SK-N-SH (cell line): Measurements from ENCODE around the gene GRAMD2B.

ENCODE experiments used
- EP300 ChIP-seq, 2 experiments: IDR thresholded peaks; 2 replicates each; pipeline versions ENCODE4 v1.4.0 to v1.6.1; 2012; ENCODE audit warnings: borderline replicate concordance in 1 of 2, low read depth in 1 of 2, low read length in 1 of 2
- EZH2phosphoT487 ChIP-seq: fragments of 200-600 bp; sonication (generic); IDR thresholded peaks from 2 replicates; pipeline ENCODE4 v1.6.1; 2017; ENCODE audit warnings: low read depth, mixed run types, mild to moderate bottlenecking, antibody characterized with exemption, moderate library complexity, borderline replicate concordance
- JUND ChIP-seq: IDR thresholded peaks from 2 replicates; pipeline ENCODE4 v1.4.0; 2012
- MXI1 ChIP-seq: IDR thresholded peaks from 2 replicates; pipeline ENCODE4 v1.6.1; 2012; ENCODE audit warnings: mild to moderate bottlenecking, low read depth, low read length, improper control_type of control experiment
- NFIC ChIP-seq: IDR thresholded peaks from 2 replicates; pipeline ENCODE4 v1.4.0; 2012; ENCODE audit warnings: borderline replicate concordance
- POLR2AphosphoS5 ChIP-seq: IDR thresholded peaks from 2 replicates; pipeline ENCODE4 v1.6.1; 2012; ENCODE audit warnings: low read depth, low read length
- RFX5 ChIP-seq: IDR thresholded peaks from 2 replicates; pipeline ENCODE4 v1.6.1; 2012; ENCODE audit warnings: mild to moderate bottlenecking, improper control_type of control experiment, low read length
- SIN3A ChIP-seq: IDR thresholded peaks from 2 replicates; pipeline ENCODE4 v1.6.1; 2012; ENCODE audit warnings: low read depth, mild to moderate bottlenecking, low read length, moderate library complexity, borderline replicate concordance
- TF ChIP-seq, protein P1 (sequence below): IDR thresholded peaks from 2 replicates; pipeline ENCODE4 v1.4.0; 2012; ENCODE audit warnings: low read depth
- TF ChIP-seq, protein P2 (sequence below): fragments of 200-600 bp; sonication (generic); IDR thresholded peaks from 2 replicates; pipeline ENCODE4 v1.6.1; 2017; ENCODE audit warnings: antibody characterized with exemption, mild to moderate bottlenecking, moderate library complexity

GRCh38 chr5:126513703-126514102, 90.5 kb downstream of the GRAMD2B start:
- no peak for TF ChIP-seq POLR2AphosphoS5
- TF ChIP-seq, protein P1, sequence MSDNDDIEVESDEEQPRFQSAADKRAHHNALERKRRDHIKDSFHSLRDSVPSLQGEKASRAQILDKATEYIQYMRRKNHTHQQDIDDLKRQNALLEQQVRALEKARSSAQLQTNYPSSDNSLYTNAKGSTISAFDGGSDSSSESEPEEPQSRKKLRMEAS, result no peak
- TF ChIP-seq, protein P2, sequence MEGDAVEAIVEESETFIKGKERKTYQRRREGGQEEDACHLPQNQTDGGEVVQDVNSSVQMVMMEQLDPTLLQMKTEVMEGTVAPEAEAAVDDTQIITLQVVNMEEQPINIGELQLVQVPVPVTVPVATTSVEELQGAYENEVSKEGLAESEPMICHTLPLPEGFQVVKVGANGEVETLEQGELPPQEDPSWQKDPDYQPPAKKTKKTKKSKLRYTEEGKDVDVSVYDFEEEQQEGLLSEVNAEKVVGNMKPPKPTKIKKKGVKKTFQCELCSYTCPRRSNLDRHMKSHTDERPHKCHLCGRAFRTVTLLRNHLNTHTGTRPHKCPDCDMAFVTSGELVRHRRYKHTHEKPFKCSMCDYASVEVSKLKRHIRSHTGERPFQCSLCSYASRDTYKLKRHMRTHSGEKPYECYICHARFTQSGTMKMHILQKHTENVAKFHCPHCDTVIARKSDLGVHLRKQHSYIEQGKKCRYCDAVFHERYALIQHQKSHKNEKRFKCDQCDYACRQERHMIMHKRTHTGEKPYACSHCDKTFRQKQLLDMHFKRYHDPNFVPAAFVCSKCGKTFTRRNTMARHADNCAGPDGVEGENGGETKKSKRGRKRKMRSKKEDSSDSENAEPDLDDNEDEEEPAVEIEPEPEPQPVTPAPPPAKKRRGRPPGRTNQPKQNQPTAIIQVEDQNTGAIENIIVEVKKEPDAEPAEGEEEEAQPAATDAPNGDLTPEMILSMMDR, result no peak
- no peak for TF ChIP-seq EP300 (IDR thresholded peaks at IDR 0.05; ENCODE audit: borderline replicate concordance in 1 of 2, low read depth in 1 of 2, low read length in 1 of 2)
- no peak for TF ChIP-seq NFIC
- TF ChIP-seq JUND, result no peak
- no peak for TF ChIP-seq SIN3A
- no peak for TF ChIP-seq EZH2phosphoT487
- no peak for TF ChIP-seq MXI1
- TF ChIP-seq RFX5, result no peak
